GM12878 (cell line): ENCODE data around the gene USB1.

ENCODE experiments used
- BCL3 ChIP-seq: IDR thresholded peaks from 2 replicates; pipeline ENCODE4 v1.6.1; 2011; ENCODE audit warnings: borderline replicate concordance, low read depth, mild to moderate bottlenecking, moderate library complexity, low read length; ENCODE audit not compliant: insufficient read depth, poor library complexity, severe bottlenecking
- CTCF ChIP-seq, 3 experiments: IDR thresholded peaks in 2 of 3; conservative IDR thresholded peaks in 1 of 3; 2 replicates each; pipeline ENCODE4 v1.5.1; 2011; ENCODE audit warnings: low read depth in 3 of 3, low read length in 3 of 3, mild to moderate bottlenecking in 3 of 3, control low read depth in 2 of 3, moderate library complexity in 2 of 3, inconsistent platforms in 1 of 3, mixed read lengths in 1 of 3; ENCODE audit not compliant: control insufficient read depth in 2 of 3, insufficient read depth in 1 of 3; ENCODE audit errors: extremely low read depth in 1 of 3
- RAD21 ChIP-seq: IDR thresholded peaks from 2 replicates; pipeline ENCODE4 v1.6.1; 2011; ENCODE audit warnings: mild to moderate bottlenecking, low read depth, low read length, moderate library complexity; ENCODE audit not compliant: insufficient read depth
- ZNF274 ChIP-seq: IDR thresholded peaks from one replicate; pipeline ENCODE4 v1.8.0; 2011; ENCODE audit not compliant: insufficient read length, insufficient read depth

- TF ChIP-seq CTCF (IDR thresholded peaks at IDR 0.05 in 2 of 3, conservative IDR thresholded peaks at IDR 0.05 in 1 of 3; ENCODE audit: control insufficient read depth in 2 of 3, extremely low read depth in 1 of 3, insufficient read depth in 1 of 3, low read depth in 3 of 3, low read length in 3 of 3) (no peak), BCL3 (no peak), RAD21 (no peak), ZNF274 (no peak)
These were observed 55.4 kb downstream of the USB1 start for GRCh38 chr16:58056580-58056979.
